ENCODE data around the gene ANKMY2.
"Not testable (repeated sequence)": the region's sequence is repeated elsewhere in the genome, so short reads cannot be mapped to it uniquely, and the experiment has no call there.

ANKMY2 gene
- total RNA-seq: 10.6 to 20.2 (median 10.8) reads per million in 3 experiments

DNA sequence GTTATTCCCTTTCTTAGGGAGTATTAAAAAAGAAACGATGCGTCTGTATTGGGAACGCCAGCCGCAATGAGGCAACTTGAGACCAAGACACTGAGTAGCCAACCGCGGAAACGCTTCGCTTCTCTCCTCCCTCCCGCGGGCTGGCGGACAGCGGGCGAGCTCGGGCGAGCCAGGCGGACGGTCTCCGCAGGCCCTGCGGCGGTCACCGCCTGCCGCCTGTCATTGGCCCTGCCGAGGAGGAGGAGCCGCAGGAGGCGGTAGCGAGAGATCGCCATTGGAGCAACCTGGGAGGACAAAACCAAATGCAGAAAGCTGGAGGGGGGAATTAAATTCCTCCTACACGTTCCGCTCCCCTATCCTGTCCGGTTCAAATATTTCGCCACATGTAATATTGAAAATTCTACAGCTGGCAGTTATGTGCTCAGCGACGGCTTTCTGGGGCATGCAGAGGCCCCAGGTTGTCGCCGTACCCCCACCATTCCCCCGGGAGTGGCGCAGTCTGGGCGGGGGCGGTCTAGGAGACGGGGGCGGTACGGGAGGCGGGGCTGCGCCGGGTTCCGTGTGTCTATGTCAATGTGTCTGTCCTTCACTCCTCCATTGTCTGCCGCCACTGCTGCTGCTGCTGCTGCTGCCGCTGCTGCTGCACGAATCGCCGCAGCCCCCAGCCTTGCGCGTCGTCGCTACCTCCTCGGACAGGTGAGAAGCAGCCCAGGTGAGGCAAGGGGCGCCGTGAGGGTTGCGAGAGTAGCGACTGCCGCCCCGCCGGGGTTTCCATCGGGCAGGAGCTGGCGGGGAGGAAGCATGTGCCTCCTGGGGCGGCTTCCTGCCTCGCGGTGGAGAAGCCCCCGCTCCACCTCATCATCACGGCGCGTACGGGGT is at the start of gene ANKMY2, which contains the start of gene BZW2:
Gene ANKMY2 (minus strand): TSS at position 162 of the 879 bp plus-strand sequence. CDS start 181 bp downstream, outside the sequence.
Gene BZW2 (plus strand): TSS at position 589 of the 879 bp plus-strand sequence. CDS start 19,263 bp downstream, outside the sequence.
- peak; percentile 94 for DNase-seq

DNA sequence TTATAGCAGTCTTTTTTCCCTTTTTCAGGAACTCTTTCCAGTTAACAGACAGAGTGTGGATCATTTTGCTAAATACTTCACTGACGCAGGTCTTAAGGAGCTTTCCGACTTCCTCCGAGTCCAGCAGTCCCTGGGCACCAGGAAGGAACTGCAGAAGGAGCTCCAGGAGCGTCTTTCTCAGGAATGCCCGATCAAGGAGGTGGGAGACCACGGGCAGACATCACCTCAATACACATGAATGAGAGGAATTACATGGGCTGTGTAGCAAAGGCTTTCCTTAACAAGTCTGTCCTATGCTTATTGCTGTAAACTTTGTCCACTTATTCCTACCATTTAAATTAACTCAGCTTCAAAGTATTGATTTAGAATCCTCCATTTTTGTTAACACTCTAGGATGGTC is 49.3 kb upstream of the ANKMY2 start:
- no peak for DNase-seq

DNA sequence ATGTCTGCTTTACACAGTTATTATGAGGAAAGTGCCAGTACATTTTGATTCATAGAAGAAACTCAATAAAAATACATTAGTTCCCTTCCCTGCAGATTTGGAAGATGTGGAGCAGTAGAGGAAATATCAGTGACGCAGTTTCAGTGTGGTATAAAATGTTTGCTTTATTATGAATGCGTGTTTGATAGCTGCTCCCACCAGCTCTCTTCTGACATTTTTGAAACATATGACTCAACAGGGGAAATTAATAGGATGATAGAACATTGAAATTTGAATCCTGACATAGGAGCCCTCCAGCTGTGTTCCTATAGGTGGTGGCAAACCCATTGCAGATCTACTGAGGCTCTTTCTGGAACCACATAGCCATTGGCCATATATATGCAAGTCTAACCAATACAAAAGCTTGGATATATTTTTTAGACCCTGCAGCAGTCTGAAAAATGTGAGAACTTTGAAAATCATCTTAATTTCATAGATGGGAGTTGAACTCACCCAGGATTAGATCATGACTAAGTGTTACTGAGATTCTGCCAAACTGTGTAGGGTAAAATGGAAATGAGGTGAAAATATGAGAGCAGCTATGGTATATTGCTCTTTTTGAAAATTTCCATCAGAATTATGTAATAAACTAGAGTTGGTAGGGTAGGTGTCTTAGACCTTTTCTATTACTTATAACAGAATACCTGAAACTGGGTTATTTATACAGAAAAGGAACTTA is 48.2 kb upstream of the ANKMY2 start:
- no peak for DNase-seq

DNA sequence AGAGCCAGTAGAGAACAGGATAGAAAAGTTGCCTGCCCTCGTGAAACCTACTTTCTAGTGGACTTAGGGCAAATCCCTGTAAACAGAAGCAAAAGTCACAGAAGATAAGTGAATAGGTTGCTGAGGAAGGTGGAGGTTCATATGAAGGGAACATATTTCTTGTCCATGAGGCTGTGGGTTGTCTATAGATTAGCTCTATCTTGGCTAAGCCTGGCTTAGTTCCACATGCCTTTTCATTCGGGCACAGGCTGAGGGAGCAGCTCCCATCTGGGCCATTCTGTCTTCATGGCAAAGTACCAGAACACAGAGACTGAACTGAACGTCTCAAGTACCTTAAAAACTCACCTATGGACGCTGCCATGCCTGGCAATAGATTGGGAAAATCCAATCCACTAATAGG is 45.7 kb upstream of the ANKMY2 start:
- DNase-seq: no peak

DNA sequence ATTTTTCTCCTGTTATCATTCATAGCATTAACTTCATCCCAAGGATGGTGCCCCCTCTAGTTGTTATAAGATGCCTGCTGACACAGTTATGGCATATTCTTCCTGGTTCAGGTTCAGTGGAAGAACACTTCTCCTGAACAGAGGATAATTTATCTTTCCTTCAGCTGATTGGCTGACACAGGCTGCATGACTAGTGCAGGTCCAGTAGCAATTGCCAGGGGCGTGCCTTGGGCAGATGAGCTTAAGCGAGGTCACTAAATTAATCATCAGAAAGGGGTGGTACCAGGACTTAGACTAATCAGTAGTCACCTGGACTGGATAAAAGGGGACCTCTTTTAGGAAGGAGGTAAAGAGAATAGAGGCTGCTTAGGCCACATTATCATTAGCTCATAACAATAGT is 42.7 kb upstream of the ANKMY2 start:
- DNase-seq: no peak

DNA sequence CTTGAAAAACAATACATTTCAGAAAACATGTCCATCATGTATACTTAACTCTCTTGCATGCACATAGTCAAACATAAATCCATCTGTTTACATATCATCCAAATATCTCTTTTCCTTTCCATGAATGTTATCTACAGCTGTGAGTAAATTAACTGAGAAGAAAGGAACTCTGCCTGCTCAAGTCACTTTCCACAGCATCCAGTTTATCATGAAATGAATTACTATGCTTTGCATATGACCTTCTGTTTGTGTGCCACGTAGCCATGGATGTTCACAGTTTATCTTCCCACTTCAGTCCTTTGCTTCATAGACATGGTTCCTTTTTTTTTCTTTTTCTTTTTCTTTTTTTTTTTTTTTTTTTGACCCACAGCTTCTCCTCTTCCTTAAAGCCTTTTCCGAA is 40.0 kb upstream of the ANKMY2 start:
- DNase-seq: no peak

DNA sequence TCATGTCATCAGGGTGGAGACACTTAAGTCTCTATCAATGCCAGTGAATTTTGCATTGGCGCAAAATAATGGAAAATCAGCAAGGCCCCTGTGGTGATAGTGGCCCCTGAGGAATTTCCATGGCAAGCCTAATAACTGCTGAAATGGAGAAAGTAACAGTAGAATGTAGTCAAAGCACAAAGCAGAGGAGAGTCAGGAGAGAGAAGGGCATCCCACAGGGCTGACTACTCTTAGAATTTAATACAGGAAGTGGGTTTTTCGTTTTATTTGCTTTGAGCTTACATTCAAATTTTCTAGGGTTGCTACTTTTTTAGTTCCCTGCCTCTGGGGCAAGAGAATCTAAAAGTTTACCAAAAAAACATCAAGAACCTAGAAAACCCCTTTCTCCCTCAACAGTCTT is 39.4 kb upstream of the ANKMY2 start:
- no peak for DNase-seq

DNA sequence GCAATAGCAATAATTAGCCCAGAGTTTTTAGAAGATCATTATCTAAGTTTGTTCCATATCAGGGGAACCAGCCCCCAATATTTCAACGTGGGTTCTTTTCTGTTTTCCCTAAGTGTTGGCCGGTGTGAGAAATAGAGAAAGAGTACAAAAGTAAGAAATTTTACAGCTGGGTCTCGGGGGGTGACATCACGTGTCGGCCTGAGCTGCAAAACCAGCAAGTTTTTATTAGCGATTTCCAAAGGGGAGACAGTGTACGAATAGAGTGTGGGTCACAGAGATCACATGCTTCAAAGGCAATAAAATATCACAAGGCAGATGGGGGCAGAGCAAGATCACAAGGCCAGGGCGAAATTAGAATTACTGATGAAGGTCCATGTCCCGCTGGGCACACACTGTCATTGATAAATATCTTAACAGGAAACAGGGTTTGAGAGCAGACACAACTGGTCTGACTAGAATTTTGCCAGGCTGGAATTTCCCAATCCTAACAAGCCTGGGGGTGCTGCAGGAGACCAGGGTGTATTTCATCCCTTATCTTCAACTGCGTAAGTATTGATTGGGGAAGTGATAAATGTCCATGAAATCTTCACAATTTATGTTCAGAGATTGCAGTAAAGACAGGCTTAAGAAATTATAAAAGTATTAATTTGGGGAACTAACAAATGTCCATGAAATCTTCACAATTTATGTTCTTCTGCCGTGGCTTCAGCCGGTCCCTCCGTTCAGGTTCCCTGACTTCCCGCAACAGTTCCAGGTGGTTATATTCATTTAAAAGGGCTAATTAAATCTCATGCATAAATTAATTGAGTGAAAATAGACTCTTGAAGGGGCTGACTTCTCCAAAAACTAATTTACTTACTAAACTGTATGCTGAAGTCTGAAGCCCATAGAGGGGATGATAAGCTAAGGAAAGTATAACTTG is 33.4 kb upstream of the ANKMY2 start:
- not testable (repeated sequence) for DNase-seq

DNA sequence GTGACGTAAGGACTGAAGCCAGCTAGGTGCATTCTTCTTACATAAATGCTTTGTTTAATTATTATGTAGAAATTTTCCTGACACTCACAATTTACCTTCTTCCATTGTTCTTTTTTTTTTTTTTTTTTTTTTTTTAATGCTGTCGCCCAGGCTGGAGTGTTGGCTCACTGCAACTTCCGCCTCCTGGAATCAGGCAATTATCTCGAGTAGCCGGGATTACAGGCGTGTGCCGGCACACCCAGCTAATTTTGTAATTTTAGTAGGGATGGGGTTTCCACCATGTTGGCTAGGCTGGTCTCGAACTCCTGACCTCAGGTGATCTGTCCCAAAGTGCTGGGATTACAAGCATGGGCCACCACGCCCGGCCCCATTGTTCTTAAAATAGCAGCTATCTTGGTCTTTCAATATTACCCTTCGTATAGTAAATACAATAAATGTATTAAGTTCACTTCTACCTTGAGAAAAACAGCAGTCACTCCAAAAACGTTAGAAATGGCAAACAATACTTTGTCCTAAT is 32.5 kb upstream of the ANKMY2 start:
- no peak for DNase-seq

DNA sequence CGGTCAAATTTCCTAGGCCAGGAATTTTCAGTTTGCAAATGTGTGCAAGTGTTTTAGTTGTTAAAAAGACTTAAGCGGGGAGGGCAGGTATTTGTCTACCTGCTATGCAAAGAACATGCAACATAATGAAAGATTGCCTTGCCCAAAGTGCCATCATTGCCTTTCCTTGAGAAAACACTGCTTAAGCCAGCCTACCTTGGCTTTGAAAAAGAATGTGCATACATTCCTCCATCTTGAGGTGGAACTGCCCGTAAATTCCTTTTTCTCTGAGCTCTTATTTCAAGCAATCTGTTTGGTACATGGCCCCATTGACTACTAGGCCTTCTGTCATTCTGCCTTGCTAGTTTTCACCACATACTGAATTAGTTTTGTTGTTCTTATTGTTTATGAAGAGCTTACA is 29.7 kb upstream of the ANKMY2 start:
- no peak for DNase-seq

DNA sequence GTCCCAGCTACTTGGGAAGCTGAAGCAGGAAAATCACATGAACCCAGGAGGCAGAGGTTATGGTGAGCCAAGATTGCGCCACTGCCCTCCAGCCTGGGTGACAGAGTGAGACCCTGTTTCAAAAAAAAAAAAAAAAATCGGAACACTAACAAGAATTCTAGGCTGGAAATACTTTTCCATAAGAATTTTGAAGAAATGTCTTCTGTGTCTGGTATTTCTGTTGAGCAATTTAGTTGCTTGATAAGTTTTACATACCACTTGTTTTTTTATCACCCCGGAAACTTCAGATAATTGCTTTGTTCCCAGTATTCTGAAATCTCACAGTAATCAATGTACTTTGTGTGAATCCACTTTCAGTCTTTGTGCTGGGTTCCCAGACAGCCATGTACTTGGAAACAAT is 26.3 kb upstream of the ANKMY2 start:
- no peak for DNase-seq

DNA sequence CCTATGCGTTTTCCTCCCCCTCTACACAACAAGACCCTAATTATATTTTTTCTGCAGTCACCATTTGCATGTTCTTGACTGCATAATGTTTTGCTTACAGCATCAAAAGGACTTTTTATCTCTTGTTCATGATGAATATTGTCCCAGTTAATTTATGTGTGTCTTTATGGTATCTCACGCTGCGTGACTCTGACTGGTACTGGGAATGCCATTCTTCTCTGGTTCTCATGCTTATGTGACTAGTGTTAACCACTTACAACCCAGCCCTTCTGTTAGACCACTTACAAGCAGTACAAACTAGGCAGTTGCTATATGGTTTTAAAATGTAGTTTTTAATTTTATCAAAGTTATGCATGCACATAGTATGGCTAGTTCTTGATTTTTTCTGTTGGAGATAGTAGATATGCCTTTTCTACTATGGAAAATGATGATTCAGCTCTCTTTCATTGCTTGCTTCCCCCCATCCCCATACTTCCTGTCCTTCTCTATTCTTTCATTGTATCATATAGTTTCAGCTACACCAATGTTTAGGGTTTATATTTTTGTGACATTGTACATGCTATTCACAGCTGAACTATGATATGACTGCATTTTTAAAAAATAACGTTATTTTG is 25.3 kb upstream of the ANKMY2 start:
- no peak for DNase-seq

DNA sequence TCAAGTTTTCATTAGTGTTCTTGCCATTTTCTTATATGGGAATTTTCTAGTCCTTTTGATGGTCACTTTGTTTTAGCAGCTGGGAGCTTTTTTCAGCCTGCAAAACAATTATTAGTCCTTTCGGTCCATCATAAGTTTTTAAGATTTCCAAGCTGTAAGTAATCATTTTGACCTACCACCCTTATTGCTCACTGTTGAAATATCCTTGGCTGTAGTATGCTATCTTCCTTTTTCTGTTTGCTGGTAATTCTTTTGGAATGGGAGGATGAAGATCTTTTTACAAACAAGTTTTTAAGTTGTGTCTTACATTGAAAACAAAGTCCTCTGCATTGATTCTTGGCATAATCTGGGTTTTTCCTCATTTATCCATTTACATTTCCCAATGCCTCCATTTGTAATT is 24.5 kb upstream of the ANKMY2 start:
- no peak for DNase-seq

DNA sequence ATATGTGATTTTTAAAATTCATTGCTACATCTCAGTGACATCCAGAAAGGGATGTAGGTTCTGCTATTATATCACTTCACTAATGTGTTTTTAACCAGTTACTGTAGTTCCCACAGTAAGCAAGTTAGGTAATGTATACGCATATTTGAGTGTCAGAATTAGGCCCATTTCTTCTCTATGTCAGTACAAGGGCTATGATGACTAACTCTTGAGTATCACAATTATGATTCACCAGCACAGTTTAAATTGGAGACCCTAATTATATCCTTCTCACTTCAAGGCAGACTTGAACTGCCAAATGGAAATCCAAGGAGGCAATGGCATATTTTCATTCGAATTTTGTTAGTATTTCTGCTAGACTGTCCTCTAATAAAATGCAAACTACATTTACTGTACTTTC is 24.0 kb upstream of the ANKMY2 start:
- DNase-seq: no peak

DNA sequence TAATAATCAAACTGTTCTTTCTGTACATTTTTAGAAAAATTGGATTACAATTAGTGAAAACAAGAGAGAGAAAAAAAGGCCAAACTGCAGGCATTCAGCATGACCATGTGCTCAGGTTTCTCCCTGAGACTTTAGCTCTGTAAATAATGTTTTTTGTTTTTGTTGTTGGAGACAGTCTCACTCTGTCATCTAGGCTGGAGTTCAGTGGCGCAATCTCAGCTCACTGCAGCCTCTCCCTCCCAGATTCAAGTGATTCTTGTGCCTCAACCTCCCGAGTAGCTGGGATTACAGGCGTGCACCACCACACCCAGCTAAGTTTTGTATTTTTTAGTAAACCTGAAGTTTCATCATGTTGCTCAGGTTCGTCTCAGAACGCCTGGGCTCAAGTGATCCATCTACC is 23.4 kb upstream of the ANKMY2 start:
- no peak for DNase-seq

DNA sequence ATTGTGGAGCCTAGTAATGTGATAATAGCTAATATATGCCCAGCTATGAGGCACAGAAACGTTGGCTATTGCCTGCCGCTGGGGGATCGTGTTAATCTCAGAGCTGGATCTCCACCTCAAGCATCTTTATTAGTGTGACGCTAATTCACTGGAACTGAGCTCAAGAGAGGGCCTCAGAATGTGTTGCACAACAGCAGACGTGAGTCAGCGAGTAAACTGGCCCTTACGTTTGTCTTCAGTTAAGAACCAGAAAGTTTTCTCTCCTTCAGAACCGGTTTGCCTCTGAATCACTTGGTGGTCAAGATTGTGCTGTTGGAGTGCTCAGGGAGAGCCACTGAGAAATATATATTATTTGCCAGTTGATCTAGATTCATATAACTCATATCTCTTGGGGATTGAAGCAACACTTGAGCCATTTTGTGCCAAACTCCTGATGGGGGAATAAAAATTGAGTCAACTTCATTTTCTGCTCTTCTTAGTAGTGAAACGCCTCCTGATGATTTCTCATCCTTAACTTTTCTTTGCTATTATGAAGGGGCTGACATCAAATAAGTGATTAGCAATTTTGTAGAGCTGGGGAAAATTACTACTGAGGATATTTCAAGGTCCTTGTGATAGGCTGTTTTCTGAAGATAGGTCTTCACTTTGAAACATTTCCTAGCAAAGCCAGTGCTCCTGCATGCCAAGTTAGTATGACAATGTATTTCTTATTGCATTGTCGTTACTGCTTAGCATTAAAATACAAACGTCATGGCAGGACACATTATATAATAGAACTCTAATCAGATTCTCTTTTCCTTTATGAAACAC is 22.7 kb upstream of the ANKMY2 start:
- no peak for DNase-seq

DNA sequence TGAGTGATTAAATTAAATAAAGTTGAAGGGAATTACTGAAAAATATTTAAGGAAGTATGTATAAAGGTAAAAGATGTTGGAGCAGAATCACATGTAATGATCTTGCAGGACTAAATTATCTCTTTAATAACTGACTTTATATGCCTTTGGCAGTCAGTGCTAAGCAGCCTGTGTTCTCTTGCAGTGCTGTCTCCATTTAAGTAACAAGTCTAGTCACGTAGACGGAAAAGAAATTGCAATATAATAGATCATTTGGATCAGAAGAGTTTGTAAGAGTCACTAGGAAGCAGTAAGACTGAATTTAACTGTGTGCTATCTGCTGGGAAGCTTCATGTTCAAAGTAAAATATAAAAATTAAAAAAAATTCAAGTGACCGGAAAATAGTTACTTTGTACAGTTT is 21.8 kb upstream of the ANKMY2 start:
- DNase-seq: no peak

DNA sequence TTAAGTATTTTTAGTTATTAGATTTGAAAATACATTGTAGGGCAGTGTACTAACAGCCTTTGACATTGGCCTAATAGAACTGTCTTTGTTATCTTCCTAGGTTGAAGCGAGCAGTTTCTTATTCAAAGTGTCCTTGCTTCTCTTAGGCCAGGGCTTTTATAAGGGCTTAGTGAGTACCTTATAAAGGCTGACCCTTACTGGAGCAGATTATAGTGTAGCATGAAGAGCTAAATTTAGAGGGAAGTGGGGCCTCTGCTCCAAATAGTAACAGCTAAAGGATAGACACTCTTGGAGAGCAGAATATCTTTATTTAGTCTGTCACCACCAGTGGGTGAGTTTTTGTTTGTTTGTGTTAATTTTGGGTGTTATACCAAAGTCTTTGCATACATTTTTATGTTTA is 16.4 kb upstream of the ANKMY2 start:
- no peak for DNase-seq

DNA sequence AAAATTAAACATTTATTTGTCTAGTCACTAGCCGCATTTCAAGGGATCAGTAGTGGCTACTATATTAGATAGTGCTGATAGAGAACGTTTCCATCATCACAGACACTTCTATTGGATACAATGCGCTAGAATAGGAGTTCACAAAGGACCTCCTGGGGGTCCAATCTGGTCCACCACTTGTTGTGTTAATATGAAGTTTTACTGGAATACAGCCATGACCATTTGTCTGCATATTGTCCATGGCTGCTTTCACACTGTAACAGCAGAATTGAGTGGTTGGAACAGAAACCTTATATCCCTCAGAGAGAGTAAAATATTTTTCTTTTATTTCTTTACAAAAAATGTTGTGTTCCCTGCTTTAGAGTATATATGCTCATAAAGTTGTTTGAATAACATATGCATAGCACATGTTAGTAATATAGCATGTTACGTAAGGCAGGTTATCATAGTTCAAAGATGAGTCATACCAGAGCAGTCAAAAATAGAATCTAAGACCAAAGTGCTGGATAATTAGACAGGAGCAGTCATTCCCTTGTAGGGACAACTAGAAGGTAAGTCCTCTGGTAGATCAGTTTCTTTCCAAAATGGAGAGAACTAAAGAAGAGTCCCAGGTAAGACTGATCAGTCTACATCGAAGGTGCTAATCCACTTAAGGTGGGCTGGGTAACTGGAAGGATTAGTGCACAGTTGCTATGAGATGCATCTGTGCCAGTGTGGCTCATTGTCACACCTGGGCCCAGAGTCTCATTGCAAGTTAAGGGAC is 15.3 kb upstream of the ANKMY2 start:
- no peak for DNase-seq

DNA sequence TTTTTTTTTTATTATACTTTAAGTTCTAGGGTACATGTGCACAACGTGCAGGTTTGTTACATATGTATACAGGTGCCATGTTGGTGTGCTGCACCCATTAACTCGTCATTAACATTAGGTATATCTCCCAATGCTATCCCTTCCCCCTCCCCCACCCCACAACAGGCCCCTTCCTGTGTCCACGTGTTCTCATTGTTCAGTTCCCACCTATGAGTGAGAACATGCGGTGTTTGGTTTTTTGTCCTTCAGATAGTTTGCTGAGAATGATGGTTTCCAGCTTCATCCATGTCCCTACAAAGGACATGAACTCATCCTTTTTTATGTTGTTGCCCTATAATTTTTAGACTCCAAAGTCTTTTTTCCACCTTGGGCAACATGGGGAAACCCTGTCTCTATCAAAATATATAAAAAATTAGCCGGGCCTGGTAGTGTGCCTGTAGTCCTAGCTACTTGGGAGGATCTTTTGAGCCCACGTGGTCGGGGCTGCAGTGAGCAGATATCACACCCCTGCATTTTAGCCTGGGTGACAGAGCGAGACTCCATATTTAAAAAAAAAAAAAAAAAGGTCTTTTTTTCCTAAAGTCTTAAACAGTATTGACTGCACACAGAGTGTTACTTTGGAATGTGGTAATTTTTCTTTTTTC is 14.4 kb upstream of the ANKMY2 start:
- DNase-seq: not testable (repeated sequence)
